GM12865 (cell line): ENCODE results near the gene ST8SIA1.
"Not testable (repeated sequence)": the region's sequence is repeated elsewhere in the genome, so short reads cannot be mapped to it uniquely, and the experiment has no call there.

Source experiments
- DNase-seq: peaks from one replicate; pipeline ENCODE4 v3.0.0; 2010; ENCODE audit warnings: low read depth
- H3K4me3 ChIP-seq: 2 replicates; pipeline ENCODE4 v1.5.1; 2011; ENCODE audit warnings: mild to moderate bottlenecking, low read depth, low read length, control low read depth
- TF ChIP-seq, protein P1 (sequence below): IDR thresholded peaks from 2 replicates; pipeline ENCODE4 v1.5.1; 2011; ENCODE audit warnings: low read length, control low read depth, low read depth, inconsistent platforms; ENCODE audit not compliant: insufficient read depth; ENCODE audit errors: missing control alignments

ST8SIA1 gene, protein sequence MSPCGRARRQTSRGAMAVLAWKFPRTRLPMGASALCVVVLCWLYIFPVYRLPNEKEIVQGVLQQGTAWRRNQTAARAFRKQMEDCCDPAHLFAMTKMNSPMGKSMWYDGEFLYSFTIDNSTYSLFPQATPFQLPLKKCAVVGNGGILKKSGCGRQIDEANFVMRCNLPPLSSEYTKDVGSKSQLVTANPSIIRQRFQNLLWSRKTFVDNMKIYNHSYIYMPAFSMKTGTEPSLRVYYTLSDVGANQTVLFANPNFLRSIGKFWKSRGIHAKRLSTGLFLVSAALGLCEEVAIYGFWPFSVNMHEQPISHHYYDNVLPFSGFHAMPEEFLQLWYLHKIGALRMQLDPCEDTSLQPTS

GRCh38 chr12:22334410-22335100 lies at the start of gene ST8SIA1:
ST8SIA1 (minus strand) TSS chr12:22334707; CDS start chr12:22334232, 475 bp downstream.
- peak; percentile 33 for DNase-seq
- TF ChIP-seq, protein P1, sequence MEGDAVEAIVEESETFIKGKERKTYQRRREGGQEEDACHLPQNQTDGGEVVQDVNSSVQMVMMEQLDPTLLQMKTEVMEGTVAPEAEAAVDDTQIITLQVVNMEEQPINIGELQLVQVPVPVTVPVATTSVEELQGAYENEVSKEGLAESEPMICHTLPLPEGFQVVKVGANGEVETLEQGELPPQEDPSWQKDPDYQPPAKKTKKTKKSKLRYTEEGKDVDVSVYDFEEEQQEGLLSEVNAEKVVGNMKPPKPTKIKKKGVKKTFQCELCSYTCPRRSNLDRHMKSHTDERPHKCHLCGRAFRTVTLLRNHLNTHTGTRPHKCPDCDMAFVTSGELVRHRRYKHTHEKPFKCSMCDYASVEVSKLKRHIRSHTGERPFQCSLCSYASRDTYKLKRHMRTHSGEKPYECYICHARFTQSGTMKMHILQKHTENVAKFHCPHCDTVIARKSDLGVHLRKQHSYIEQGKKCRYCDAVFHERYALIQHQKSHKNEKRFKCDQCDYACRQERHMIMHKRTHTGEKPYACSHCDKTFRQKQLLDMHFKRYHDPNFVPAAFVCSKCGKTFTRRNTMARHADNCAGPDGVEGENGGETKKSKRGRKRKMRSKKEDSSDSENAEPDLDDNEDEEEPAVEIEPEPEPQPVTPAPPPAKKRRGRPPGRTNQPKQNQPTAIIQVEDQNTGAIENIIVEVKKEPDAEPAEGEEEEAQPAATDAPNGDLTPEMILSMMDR = no peak
- peak within 1 kb of the TSS; percentile 59 for H3K4me3 ChIP-seq

GRCh38 chr12:22380031-22380430 lies 45.5 kb upstream of the ST8SIA1 start:
- no peak for DNase-seq
- H3K4me3 ChIP-seq = no peak overlapping the region
- TF ChIP-seq, protein P1 = no peak

DNA sequence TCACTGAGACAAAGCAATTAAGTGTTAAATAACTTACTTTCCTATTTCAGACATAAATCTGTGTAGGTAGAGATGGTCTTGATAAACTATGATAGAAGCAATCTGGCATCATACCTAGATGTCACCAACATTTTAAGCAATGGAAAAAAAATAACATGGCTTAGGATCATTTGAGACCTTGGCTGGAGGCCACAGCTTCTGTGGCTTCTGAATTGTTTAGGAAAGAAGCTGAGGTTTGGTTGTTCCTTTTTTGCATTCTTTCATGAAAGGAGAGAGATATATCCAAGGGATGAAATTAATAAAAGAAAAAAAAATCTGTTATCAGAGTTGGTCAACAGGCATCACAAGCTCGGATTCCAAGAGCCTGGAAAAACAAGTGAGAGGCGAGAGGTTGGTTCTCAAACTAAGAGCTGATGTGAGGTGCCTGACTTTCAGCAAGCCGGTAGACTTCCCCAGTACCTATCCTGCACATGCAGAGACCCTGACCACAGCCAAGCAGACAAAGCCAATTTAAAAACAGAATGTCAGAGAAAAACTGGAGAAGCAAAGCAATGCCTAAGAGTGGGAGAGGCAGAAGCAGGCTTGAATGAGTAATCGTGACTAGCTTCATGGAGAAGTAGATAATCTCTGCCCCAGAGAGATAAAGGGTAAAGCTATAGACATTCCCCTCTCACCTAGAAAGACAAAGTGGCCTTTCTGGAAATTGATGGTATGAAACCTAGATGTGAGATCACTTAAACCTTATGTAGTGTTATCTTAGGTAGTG lies 43.4 kb upstream of the ST8SIA1 start:
- no peak overlapping the region for H3K4me3 ChIP-seq
- DNase-seq = no peak
- TF ChIP-seq, protein P1 = no peak

- not testable (repeated sequence) for DNase-seq, H3K4me3 ChIP-seq
Measured at GRCh38 chr12:22376596-22377150, 42.2 kb upstream of the ST8SIA1 start.

DNA sequence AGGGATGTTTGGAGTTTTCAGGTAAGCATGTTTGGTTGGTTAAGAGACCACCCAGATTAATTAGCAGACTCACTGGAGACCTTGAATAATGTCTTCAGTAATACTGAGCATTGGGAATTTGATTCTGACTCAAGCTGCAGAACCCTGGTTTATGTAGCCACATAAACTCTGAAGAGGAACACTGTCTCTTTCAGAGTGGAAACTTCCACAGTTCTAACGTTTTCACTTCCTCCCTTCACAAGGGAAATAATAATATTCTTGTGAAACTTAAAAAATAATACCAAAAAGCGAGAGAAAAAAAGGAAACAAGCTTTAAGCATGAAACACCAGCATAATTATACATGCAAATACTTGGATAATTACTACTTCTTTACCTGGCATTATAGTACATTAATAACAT lies 40.0 kb upstream of the ST8SIA1 start:
- DNase-seq = no peak
- H3K4me3 ChIP-seq = no peak overlapping the region
- TF ChIP-seq, protein P1 = no peak

- no peak overlapping the region for H3K4me3 ChIP-seq
- no peak for DNase-seq
- TF ChIP-seq, protein P1 = no peak
Measured at GRCh38 chr12:22372277-22372837, 37.9 kb upstream of the ST8SIA1 start.

DNA sequence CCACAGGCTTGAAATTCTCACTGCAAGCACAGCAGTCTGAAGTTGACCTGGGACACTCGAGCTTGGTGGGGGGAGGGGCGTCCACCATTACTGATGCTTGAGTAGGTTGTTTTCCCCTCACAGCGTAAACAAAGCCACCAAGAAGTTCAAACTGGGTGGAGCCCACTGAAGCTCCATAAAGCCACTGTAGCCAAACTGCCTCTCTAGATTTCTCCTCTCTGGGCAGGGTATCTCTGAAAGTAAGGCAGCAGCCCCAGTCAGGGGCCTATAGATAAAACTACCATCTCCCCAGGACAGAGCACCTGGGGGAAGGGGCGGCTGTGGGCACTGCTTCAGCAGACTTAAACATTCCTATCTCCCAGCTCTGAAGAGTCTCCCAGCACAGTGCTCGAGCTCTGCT lies 31.7 kb upstream of the ST8SIA1 start:
- no peak overlapping the region for H3K4me3 ChIP-seq
- TF ChIP-seq, protein P1 = no peak
- no peak for DNase-seq
